Measurements from ENCODE around the gene MED23.

The MED23 gene

GRCh38 chr6:131658287-131658686, 30.2 kb upstream of the MED23 start:
- no peak for DNase-seq (ENCODE audit: low read depth)
- H3K4me3 ChIP-seq (ENCODE audit: low read depth, low read length), result no peak overlapping the region

GRCh38 chr6:131657630-131658111, 29.6 kb upstream of the MED23 start:
- TF ChIP-seq CTCF (conservative IDR thresholded peaks at IDR 0.05; ENCODE audit: low read depth, low read length), result no peak
- peak; percentile 24 for DNase-seq (ENCODE audit: low read depth)
- H3K4me3 ChIP-seq (ENCODE audit: low read depth, low read length), result no peak overlapping the region

More at GRCh38 chr6:131658287-131658686, 30.2 kb upstream of the MED23 start:
- TF ChIP-seq CTCF (conservative IDR thresholded peaks at IDR 0.05; ENCODE audit: low read depth, low read length), result no peak

- H3K4me3 ChIP-seq (ENCODE audit: low read depth, low read length), result no peak overlapping the region
- no peak for DNase-seq (ENCODE audit: low read depth)
- TF ChIP-seq CTCF (conservative IDR thresholded peaks at IDR 0.05; ENCODE audit: low read depth, low read length), result no peak
Measured at GRCh38 chr6:131657222-131657621, 29.2 kb upstream of the MED23 start.

GRCh38 chr6:131656667-131657066, 28.6 kb upstream of the MED23 start:
- DNase-seq (ENCODE audit: low read depth), result no peak
- TF ChIP-seq CTCF (conservative IDR thresholded peaks at IDR 0.05; ENCODE audit: low read depth, low read length), result no peak
- no peak overlapping the region for H3K4me3 ChIP-seq (ENCODE audit: low read depth, low read length)

GRCh38 chr6:131655951-131656350, 27.9 kb upstream of the MED23 start:
- TF ChIP-seq CTCF (conservative IDR thresholded peaks at IDR 0.05; ENCODE audit: low read depth, low read length), result no peak
- no peak for DNase-seq (ENCODE audit: low read depth)
- H3K4me3 ChIP-seq (ENCODE audit: low read depth, low read length), result no peak overlapping the region

GRCh38 chr6:131655387-131655786, 27.3 kb upstream of the MED23 start:
- H3K4me3 ChIP-seq (ENCODE audit: low read depth, low read length), result no peak overlapping the region
- DNase-seq (ENCODE audit: low read depth), result no peak
- no peak for TF ChIP-seq CTCF (conservative IDR thresholded peaks at IDR 0.05; ENCODE audit: low read depth, low read length)

- H3K4me3 ChIP-seq (ENCODE audit: low read depth, low read length), result no peak overlapping the region
- no peak for DNase-seq (ENCODE audit: low read depth)
- TF ChIP-seq CTCF (conservative IDR thresholded peaks at IDR 0.05; ENCODE audit: low read depth, low read length), result no peak
Measured at GRCh38 chr6:131654326-131654725, 26.3 kb upstream of the MED23 start.
